Measurements from ENCODE around the gene SUGCT. TPM values are rescaled to one million over a fixed set of nuclear protein-coding genes. Genes with fewer than 3 reads are reported as not detected.

The SUGCT gene
- total RNA-seq, 3 donors from 2014 or later (not counting 1 experiment from before 2014, with no cell fraction given), result 0.40 to 0.59 TPM; not detected in 1

- no peak overlapping the region for H3K27ac Mint-ChIP-seq
- Histone ChIP-seq H3K4me1 (ENCODE audit: control insufficient read depth, insufficient read depth, low read length) (no peaks in the 10 kb centered on the region), H3K4me3 (ENCODE audit: low read length) (no peak overlapping the region), H3K27me3 (ENCODE audit: control insufficient read depth, insufficient read depth, low read length) (no peaks in the 10 kb centered on the region), H3K36me3 (ENCODE audit: control insufficient read depth, insufficient read depth, low read length) (no peaks in the 10 kb centered on the region), H3K27ac (ENCODE audit: low read length) (no peak overlapping the region), H3K9me3 (ENCODE audit: control insufficient read depth, insufficient read depth, low read length) (no peaks in the 10 kb centered on the region)
- WGBS (ENCODE audit: insufficient coverage), result 89% methylated on average over 6 of the region's 6 CpGs
- H3K9me3 Mint-ChIP-seq, result no peaks in the 10 kb centered on the region
- H3K27me3 Mint-ChIP-seq (ENCODE audit: low read depth in 2 of 2), result no peaks in the 10 kb centered on the region
- no peak for TF ChIP-seq CTCF (IDR thresholded peaks at IDR 0.05)
- ATAC-seq, result no peak
- H3K36me3 Mint-ChIP-seq, result no peaks in the 10 kb centered on the region
- no peak overlapping the region for H3K4me3 Mint-ChIP-seq
- no peak for DNase-seq
- peaks cover 0 to 6% of the 10 kb centered on the region in 2 donors for H3K4me1 Mint-ChIP-seq
- intact Hi-C loops (cut with micrococcal nuclease), result no loop called here
Measured at GRCh38 chr7:40546616-40547501, 412.1 kb downstream of the SUGCT start.

- DNase-seq (no peak), ATAC-seq (no peak)
- no peaks in the 10 kb centered on the region for H3K9me3 ChIP-seq (ENCODE audit: control insufficient read depth, insufficient read depth, low read length)
- H3K4me1 Mint-ChIP-seq, result peaks cover 0 to 8% of the 10 kb centered on the region in 2 donors
- intact Hi-C loops (cut with micrococcal nuclease), result no loop called here
- no peaks in the 10 kb centered on the region for H3K27me3 Mint-ChIP-seq (ENCODE audit: low read depth in 2 of 2)
- no peak overlapping the region for H3K4me3 Mint-ChIP-seq
- 80% methylated on average over 2 of the region's 2 CpGs for WGBS (ENCODE audit: insufficient coverage)
- no peaks in the 10 kb centered on the region for H3K36me3 ChIP-seq (ENCODE audit: control insufficient read depth, insufficient read depth, low read length)
- no peaks in the 10 kb centered on the region for H3K4me1 ChIP-seq (ENCODE audit: control insufficient read depth, insufficient read depth, low read length)
- no peaks in the 10 kb centered on the region for H3K27me3 ChIP-seq (ENCODE audit: control insufficient read depth, insufficient read depth, low read length)
- no peaks in the 10 kb centered on the region for H3K9me3 Mint-ChIP-seq
- no peaks in the 10 kb centered on the region for H3K36me3 Mint-ChIP-seq
- no peak overlapping the region for H3K27ac Mint-ChIP-seq
- no peak for TF ChIP-seq CTCF (IDR thresholded peaks at IDR 0.05)
- no peak overlapping the region for H3K4me3 ChIP-seq (ENCODE audit: low read length)
- no peak overlapping the region for H3K27ac ChIP-seq (ENCODE audit: low read length)
Measured at GRCh38 chr7:40549372-40550039, 414.7 kb downstream of the SUGCT start.

GRCh38 chr7:40551685-40552576, 417.1 kb downstream of the SUGCT start:
- no peaks in the 10 kb centered on the region for H3K36me3 Mint-ChIP-seq
- DNase-seq (no peak), ATAC-seq (peak; percentile 24 to 89 (median 48))
- no peak for TF ChIP-seq CTCF (IDR thresholded peaks at IDR 0.05)
- intact Hi-C loops (cut with micrococcal nuclease), result no loop called here
- Histone ChIP-seq H3K9me3 (ENCODE audit: control insufficient read depth, insufficient read depth, low read length) (no peaks in the 10 kb centered on the region), H3K4me3 (ENCODE audit: low read length) (no peak overlapping the region), H3K27ac (ENCODE audit: low read length) (no peak overlapping the region), H3K36me3 (ENCODE audit: control insufficient read depth, insufficient read depth, low read length) (no peaks in the 10 kb centered on the region), H3K27me3 (ENCODE audit: control insufficient read depth, insufficient read depth, low read length) (no peaks in the 10 kb centered on the region), H3K4me1 (ENCODE audit: control insufficient read depth, insufficient read depth, low read length) (no peaks in the 10 kb centered on the region)
- no peak overlapping the region for H3K4me3 Mint-ChIP-seq
- H3K9me3 Mint-ChIP-seq, result no peaks in the 10 kb centered on the region
- no peaks in the 10 kb centered on the region for H3K27me3 Mint-ChIP-seq (ENCODE audit: low read depth in 2 of 2)
- peaks cover 0 to 8% of the 10 kb centered on the region in 2 donors for H3K4me1 Mint-ChIP-seq
- H3K27ac Mint-ChIP-seq, result no peak overlapping the region
- WGBS (ENCODE audit: insufficient coverage), result 23% methylated on average over 7 of the region's 8 CpGs
